WTC11 (cell line): ENCODE measurements around the gene SEMA3F. TPM values are rescaled to one million over a fixed set of nuclear protein-coding genes. Genes with fewer than 3 reads are reported as not detected.

Experiments used
- ATAC-seq: fragments of 200-7000 bp; cut with Tn5 transposase; 2 replicates; pipeline ENCODE4 v1.10.0; 2021; ENCODE audit warnings: mild to moderate bottlenecking, moderate library complexity
- CTCF ChIA-PET: fragments of 300-600 bp; sonication (Branson Sonifier 250); formaldehyde crosslinking; loops from one replicate; lab custom pipeline; 2021; ENCODE audit warnings: antibody characterized with exemption; lab: Charles Lee
- POLR2A ChIA-PET: fragments of 350-600 bp; sonication (Branson Sonifier 250); formaldehyde crosslinking; loops from one replicate; lab custom pipeline; 2021; ENCODE audit warnings: antibody characterized with exemption; lab: Charles Lee
- DNase-seq: peaks from one replicate; pipeline ENCODE4 v3.0.0; 2021; ENCODE audit warnings: low spot score
- H3K27ac Mint-ChIP-seq: 2 replicates; pipeline ENCODE4 v1.8.0; 2021; ENCODE audit warnings: mixed read lengths
- H3K27me3 Mint-ChIP-seq: 2 replicates; pipeline ENCODE4 v1.8.0; 2021; ENCODE audit warnings: low read depth, mild to moderate bottlenecking, moderate library complexity, mixed read lengths
- H3K36me3 Mint-ChIP-seq: 2 replicates; pipeline ENCODE4 v1.8.0; 2021; ENCODE audit warnings: mixed read lengths
- H3K4me1 Mint-ChIP-seq: 2 replicates; pipeline ENCODE4 v1.8.0; 2022; ENCODE audit warnings: mixed read lengths
- H3K4me3 Mint-ChIP-seq: 2 replicates; pipeline ENCODE4 v1.8.0; 2021; ENCODE audit warnings: mild to moderate bottlenecking, moderate library complexity, mixed read lengths
- H3K9me3 Mint-ChIP-seq: 2 replicates; pipeline ENCODE4 v1.8.0; 2021; ENCODE audit warnings: mixed read lengths
- ATF1 ChIP-seq: sonication (generic); formaldehyde crosslinking; IDR thresholded peaks from 2 replicates; pipeline ENCODE4 v1.8.1; 2023; ENCODE audit warnings: mild to moderate bottlenecking, moderate library complexity, missing genetic modification reagents
- CBFB ChIP-seq: sonication (generic); formaldehyde crosslinking; IDR thresholded peaks from 2 replicates; pipeline ENCODE4 v1.8.1; 2022; ENCODE audit warnings: mild to moderate bottlenecking, low read depth, missing genetic modification reagents
- ELF4 ChIP-seq: sonication (generic); formaldehyde crosslinking; IDR thresholded peaks from 2 replicates; pipeline ENCODE4 v1.8.1; 2022; ENCODE audit warnings: low read depth, mild to moderate bottlenecking, moderate library complexity, missing genetic modification reagents
- ESRRA ChIP-seq: sonication (generic); formaldehyde crosslinking; IDR thresholded peaks from 2 replicates; pipeline ENCODE4 v1.8.1; 2022; ENCODE audit warnings: mild to moderate bottlenecking, missing genetic modification reagents, borderline replicate concordance
- ETV6 ChIP-seq: sonication (generic); formaldehyde crosslinking; IDR thresholded peaks from 2 replicates; pipeline ENCODE4 v1.8.1; 2022; ENCODE audit warnings: mild to moderate bottlenecking, missing genetic modification reagents
- GRHL2 ChIP-seq: fragments of 250-450 bp; sonication (Bioruptor Pico); IDR thresholded peaks from 2 replicates; pipeline ENCODE4 v1.8.0; 2022; ENCODE audit warnings: mild to moderate bottlenecking, moderate library complexity; ENCODE audit not compliant: insufficient replicate concordance, severe bottlenecking
- HMGA2 ChIP-seq: fragments of 250-450 bp; sonication (Bioruptor Pico); IDR thresholded peaks from 2 replicates; pipeline ENCODE4 v1.4.0; 2021; ENCODE audit warnings: mild to moderate bottlenecking, moderate library complexity
- HMGXB4 ChIP-seq: sonication (generic); formaldehyde crosslinking; IDR thresholded peaks from 2 replicates; pipeline ENCODE4 v1.8.1; 2023; ENCODE audit warnings: mild to moderate bottlenecking, moderate library complexity, missing genetic modification reagents
- IRF1 ChIP-seq: sonication (generic); formaldehyde crosslinking; IDR thresholded peaks from 2 replicates; pipeline ENCODE4 v1.8.0; 2023; ENCODE audit warnings: missing genetic modification reagents
- IRF2 ChIP-seq: sonication (generic); formaldehyde crosslinking; IDR thresholded peaks from 2 replicates; pipeline ENCODE4 v1.8.0; 2022; ENCODE audit warnings: low read depth, missing genetic modification reagents, borderline replicate concordance
- JAZF1 ChIP-seq: fragments of 250-450 bp; sonication (Bioruptor Pico); IDR thresholded peaks from 2 replicates; pipeline ENCODE4 v1.9.0; 2021; ENCODE audit warnings: moderate library complexity, mild to moderate bottlenecking, inconsistent platforms
- MLX ChIP-seq: sonication (generic); formaldehyde crosslinking; IDR thresholded peaks from 2 replicates; pipeline ENCODE4 v1.8.1; 2023; ENCODE audit warnings: mild to moderate bottlenecking, missing genetic modification reagents, moderate library complexity
- NFATC4 ChIP-seq: fragments of 250-450 bp; sonication (Bioruptor Pico); IDR thresholded peaks from 2 replicates; pipeline ENCODE4 v1.9.0; 2021; ENCODE audit warnings: mild to moderate bottlenecking
- NFE2L1 ChIP-seq: sonication (generic); formaldehyde crosslinking; IDR thresholded peaks from 2 replicates; pipeline ENCODE4 v1.8.1; 2023; ENCODE audit warnings: missing genetic modification reagents
- NR1H2 ChIP-seq: sonication (generic); formaldehyde crosslinking; IDR thresholded peaks from 2 replicates; pipeline ENCODE4 v1.9.0; 2021; ENCODE audit warnings: mild to moderate bottlenecking, moderate library complexity, missing genetic modification reagents
- OVOL2 ChIP-seq: fragments of 250-450 bp; sonication (Bioruptor Pico); IDR thresholded peaks from 2 replicates; pipeline ENCODE4 v1.9.0; 2021; ENCODE audit warnings: mild to moderate bottlenecking, borderline replicate concordance
- SMAD3 ChIP-seq: sonication (generic); formaldehyde crosslinking; IDR thresholded peaks from 2 replicates; pipeline ENCODE4 v1.8.0; 2022; ENCODE audit warnings: missing genetic modification reagents, mild to moderate bottlenecking, borderline replicate concordance
- SOX15 ChIP-seq: fragments of 250-450 bp; sonication (Bioruptor Pico); IDR thresholded peaks from 2 replicates; pipeline ENCODE4 v1.9.0; 2021; ENCODE audit warnings: mild to moderate bottlenecking
- TEAD1 ChIP-seq: sonication (generic); formaldehyde crosslinking; IDR thresholded peaks from 2 replicates; pipeline ENCODE4 v1.8.0; 2022; ENCODE audit warnings: mild to moderate bottlenecking, missing genetic modification reagents
- TP53 ChIP-seq: sonication (generic); formaldehyde crosslinking; IDR thresholded peaks from 2 replicates; pipeline ENCODE4 v1.8.1; 2023; ENCODE audit warnings: mild to moderate bottlenecking, missing genetic modification reagents
- ZNF317 ChIP-seq: sonication (generic); formaldehyde crosslinking; IDR thresholded peaks from 2 replicates; pipeline ENCODE4 v1.8.1; 2023; ENCODE audit warnings: low read depth, mild to moderate bottlenecking, moderate library complexity, missing genetic modification reagents, borderline replicate concordance
- ZNF423 ChIP-seq: fragments of 250-450 bp; sonication (Bioruptor Pico); IDR thresholded peaks from 2 replicates; pipeline ENCODE4 v2.1.2; 2022; ENCODE audit warnings: mild to moderate bottlenecking, moderate library complexity
- ZNF671 ChIP-seq: fragments of 250-450 bp; sonication (Bioruptor Pico); IDR thresholded peaks from 2 replicates; pipeline ENCODE4 v1.8.0; 2021; ENCODE audit warnings: mild to moderate bottlenecking
- total RNA-seq: library from RNA; stranded (reverse); gene quantifications from 3 replicates; pipeline ENCODE4 v1.2.3, GENCODE V29; 2021
- TF ChIP-seq, protein P1 (sequence below): fragments of 250-450 bp; sonication (Bioruptor Pico); conservative IDR thresholded peaks from 2 replicates; pipeline ENCODE4 v1.9.0; 2021; ENCODE audit warnings: mild to moderate bottlenecking
- TF ChIP-seq, protein P2 (sequence below): sonication (generic); formaldehyde crosslinking; IDR thresholded peaks from 2 replicates; pipeline ENCODE4 v1.8.0; 2023; ENCODE audit warnings: missing genetic modification reagents, mild to moderate bottlenecking, borderline replicate concordance
- TF ChIP-seq, protein P3 (sequence below): sonication (generic); formaldehyde crosslinking; IDR thresholded peaks from 2 replicates; pipeline ENCODE4 v1.8.1; 2022; ENCODE audit warnings: low read depth, missing genetic modification reagents, borderline replicate concordance

SEMA3F gene
- total RNA-seq, 1 experiment from 2014 or later: 49.0 TPM

- TF ChIP-seq IRF1 (no peak), ETV6 (CRISPR knock-in tag) (no peak; the same call in 1 of the 2 replicates), ZNF317 (CRISPR knock-in tag) (no peak), MLX (CRISPR knock-in tag) (no peak), SMAD3 (no peak), IRF2 (0 out of 2 replicates have a peak, but pooled peaks have one; percentile 11), OVOL2 (no peak), HMGA2 (CRISPR knock-in tag) (no peak), TP53 (CRISPR knock-in tag) (no peak), HMGXB4 (CRISPR knock-in tag) (0 out of 2 replicates have a peak, but pooled peaks have one; percentile 53), ELF4 (no peak), ATF1 (CRISPR knock-in tag) (no peak), TEAD1 (no peak), GRHL2 (no peak), JAZF1 (no peak), ESRRA (CRISPR knock-in tag) (no peak), NFATC4 (CRISPR knock-in tag) (no peak), ZNF423 (CRISPR knock-in tag) (0 out of 2 replicates have a peak, but pooled peaks have one; percentile 13), CBFB (CRISPR knock-in tag) (no peak), NFE2L1 (CRISPR knock-in tag) (no peak)
- TF ChIP-seq, protein P1, sequence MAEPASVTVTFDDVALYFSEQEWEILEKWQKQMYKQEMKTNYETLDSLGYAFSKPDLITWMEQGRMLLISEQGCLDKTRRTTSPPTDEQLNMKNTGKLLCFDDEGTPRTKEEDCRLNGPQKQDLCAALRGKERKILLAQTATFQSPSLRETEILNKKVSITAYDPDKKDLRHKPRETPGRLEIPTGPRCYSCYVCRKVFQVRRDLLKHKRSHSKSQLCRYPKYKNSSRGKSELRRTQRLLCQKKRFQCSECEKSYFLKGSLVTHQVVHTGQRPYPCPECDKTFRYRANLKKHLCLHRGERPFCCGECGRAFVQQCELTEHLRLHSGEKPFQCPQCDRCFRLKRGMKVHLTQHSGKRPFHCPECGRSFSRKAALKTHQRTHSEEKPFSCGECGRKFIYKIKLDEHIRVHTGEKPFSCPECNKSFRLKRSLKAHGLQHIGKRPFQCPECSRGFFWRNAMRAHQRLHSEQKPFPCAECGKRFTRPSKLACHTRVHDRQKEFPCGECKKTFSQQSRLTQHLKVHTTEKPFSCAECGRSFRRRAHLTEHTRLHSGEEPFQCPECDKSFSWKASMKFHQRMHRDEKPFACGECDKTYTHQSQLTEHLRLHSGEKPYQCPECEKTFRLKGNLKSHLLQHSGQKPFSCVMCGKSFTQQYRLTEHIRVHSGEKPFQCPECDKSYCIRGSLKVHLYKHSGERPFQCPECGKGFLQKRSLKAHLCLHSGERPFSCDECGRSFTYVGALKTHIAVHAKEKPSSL (CRISPR knock-in tag): no peak
These were observed 33.8 kb upstream of the SEMA3F start (continued) for GRCh38 chr3:50121072-50122032.

DNA sequence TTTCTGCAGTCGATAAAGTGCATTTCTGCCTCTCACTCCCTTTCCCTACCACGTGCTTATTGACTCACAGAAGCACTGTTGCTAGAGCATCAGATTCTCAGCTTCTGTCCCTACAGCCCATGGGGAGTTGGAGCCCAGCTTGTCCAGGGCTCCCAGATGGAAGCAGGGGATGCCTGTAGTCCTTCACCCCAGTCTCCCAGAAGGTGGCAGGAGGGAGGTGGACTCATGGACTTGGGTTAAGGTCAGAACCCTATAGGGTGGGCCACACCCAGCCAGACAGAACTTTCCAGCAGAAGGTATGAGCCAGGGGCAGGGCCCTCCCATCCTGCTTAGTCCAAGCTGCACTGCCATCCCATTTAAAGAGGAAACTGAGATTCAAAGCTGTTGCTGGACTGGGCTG, 33.1 kb upstream of the SEMA3F start:
- ChIA-PET POLR2A (interaction anchor here (0.8 to 1.2 kb wide), 4 partner anchors 30 to 143 kb away, joined by 3 to 5 read pairs (median 4); no protein-coding TSS in a partner anchor), CTCF (interaction anchor here (1.3 to 5.9 kb wide), 14 partner anchors 14 to 153 kb away, joined by 3 to 74 read pairs (median 12); partner anchors contain the start of gene GNAT1)
- H3K9me3 Mint-ChIP-seq: no peaks in the 10 kb centered on the region
- H3K4me1 Mint-ChIP-seq: peaks cover 38% of the 10 kb centered on the region
- DNase-seq: no peak
- TF ChIP-seq OVOL2 (no peak), SOX15 (no peak), NR1H2 (no peak), ZNF671 (CRISPR knock-in tag) (no peak), GRHL2 (no peak)
- TF ChIP-seq, protein P2, sequence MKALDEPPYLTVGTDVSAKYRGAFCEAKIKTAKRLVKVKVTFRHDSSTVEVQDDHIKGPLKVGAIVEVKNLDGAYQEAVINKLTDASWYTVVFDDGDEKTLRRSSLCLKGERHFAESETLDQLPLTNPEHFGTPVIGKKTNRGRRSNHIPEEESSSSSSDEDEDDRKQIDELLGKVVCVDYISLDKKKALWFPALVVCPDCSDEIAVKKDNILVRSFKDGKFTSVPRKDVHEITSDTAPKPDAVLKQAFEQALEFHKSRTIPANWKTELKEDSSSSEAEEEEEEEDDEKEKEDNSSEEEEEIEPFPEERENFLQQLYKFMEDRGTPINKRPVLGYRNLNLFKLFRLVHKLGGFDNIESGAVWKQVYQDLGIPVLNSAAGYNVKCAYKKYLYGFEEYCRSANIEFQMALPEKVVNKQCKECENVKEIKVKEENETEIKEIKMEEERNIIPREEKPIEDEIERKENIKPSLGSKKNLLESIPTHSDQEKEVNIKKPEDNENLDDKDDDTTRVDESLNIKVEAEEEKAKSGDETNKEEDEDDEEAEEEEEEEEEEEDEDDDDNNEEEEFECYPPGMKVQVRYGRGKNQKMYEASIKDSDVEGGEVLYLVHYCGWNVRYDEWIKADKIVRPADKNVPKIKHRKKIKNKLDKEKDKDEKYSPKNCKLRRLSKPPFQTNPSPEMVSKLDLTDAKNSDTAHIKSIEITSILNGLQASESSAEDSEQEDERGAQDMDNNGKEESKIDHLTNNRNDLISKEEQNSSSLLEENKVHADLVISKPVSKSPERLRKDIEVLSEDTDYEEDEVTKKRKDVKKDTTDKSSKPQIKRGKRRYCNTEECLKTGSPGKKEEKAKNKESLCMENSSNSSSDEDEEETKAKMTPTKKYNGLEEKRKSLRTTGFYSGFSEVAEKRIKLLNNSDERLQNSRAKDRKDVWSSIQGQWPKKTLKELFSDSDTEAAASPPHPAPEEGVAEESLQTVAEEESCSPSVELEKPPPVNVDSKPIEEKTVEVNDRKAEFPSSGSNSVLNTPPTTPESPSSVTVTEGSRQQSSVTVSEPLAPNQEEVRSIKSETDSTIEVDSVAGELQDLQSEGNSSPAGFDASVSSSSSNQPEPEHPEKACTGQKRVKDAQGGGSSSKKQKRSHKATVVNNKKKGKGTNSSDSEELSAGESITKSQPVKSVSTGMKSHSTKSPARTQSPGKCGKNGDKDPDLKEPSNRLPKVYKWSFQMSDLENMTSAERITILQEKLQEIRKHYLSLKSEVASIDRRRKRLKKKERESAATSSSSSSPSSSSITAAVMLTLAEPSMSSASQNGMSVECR: no peak
- TF ChIP-seq, protein P3, sequence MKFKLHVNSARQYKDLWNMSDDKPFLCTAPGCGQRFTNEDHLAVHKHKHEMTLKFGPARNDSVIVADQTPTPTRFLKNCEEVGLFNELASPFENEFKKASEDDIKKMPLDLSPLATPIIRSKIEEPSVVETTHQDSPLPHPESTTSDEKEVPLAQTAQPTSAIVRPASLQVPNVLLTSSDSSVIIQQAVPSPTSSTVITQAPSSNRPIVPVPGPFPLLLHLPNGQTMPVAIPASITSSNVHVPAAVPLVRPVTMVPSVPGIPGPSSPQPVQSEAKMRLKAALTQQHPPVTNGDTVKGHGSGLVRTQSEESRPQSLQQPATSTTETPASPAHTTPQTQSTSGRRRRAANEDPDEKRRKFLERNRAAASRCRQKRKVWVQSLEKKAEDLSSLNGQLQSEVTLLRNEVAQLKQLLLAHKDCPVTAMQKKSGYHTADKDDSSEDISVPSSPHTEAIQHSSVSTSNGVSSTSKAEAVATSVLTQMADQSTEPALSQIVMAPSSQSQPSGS (CRISPR knock-in tag): no peak
- ATAC-seq: no peak
- no peak overlapping the region for H3K4me3 Mint-ChIP-seq
- H3K27ac Mint-ChIP-seq: no peak overlapping the region
- H3K27me3 Mint-ChIP-seq: no peaks in the 10 kb centered on the region
- H3K36me3 Mint-ChIP-seq: peaks cover 20% of the 10 kb centered on the region
